ENCODE results near the gene CSF2RB.

CSF2RB gene

DNA sequence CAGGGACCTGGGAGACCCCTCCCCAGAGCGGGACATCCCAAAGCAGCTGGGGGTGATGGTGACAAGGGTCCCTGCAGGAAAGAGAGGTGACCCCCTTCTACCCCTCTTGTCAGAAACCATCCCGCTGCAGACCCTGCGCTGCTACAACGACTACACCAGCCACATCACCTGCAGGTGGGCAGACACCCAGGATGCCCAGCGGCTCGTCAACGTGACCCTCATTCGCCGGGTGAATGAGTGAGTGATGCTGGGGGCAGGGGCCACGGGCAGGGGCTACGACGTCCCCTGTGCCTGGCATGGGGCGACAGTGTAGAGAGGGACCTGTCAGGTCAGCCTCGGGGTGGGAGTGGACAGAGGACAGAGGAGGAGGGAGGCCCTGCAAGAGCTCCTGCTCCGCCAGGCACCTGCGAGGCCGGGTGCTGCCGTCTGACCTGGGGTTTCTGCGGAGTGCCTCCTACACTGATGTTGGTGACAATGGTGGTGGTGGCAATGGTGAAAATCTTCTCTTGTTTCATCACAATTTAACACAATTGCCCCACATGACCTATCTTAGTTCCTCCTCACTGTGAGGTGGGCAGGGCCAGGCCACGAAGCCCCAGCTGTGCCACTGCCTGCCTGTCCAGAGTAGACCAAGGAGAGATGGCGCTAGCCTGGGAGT lies 9.8 kb downstream of the CSF2RB start:
- no peak overlapping the region for H3K4me3 ChIP-seq (ENCODE audit: low read length)
- H3K4me1 ChIP-seq (ENCODE audit: control insufficient read depth, low read depth, low read length) = peaks cover 4% of the 10 kb centered on the region
- H3K27ac ChIP-seq (ENCODE audit: low read length) = no peak overlapping the region
- no peaks in the 10 kb centered on the region for H3K36me3 ChIP-seq (ENCODE audit: control insufficient read depth, low read depth, low read length)
- no peak overlapping the region for H3K9ac ChIP-seq (ENCODE audit: low read length)
- H3K9me3 ChIP-seq (ENCODE audit: control insufficient read depth, low read depth, low read length) = no peaks in the 10 kb centered on the region
- H3K27me3 ChIP-seq (ENCODE audit: control insufficient read depth, insufficient read depth, low read length) = no peaks in the 10 kb centered on the region

DNA sequence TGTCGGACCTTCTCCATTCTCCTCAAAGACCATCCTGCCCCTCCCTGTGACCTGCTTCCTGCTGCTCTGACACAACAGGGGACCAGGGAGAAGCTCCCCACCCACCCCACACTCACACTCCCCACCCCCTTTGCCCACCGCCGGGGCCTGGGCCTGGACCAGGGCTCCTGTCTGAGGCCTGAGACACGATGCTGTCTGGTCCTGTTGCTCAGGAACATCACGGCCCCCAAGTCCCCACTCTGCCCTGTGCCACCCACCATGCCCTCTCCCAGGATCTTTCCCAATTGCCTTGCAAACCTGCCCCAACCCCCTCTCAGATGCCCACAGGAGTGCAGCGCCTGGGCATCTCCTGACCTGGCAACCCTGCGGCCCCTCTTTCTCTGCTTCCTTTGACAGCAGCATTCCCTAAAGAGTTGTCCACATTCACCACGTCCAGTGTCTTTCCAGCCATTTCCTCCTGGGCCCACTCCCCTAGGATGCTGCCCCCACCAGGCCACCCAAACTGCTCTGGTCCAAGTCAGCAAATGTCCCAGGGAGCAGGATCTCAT lies 10.8 kb downstream of the CSF2RB start:
- Histone ChIP-seq H3K9ac (ENCODE audit: low read length) (no peak overlapping the region), H3K4me3 (ENCODE audit: low read length) (no peak overlapping the region), H3K36me3 (ENCODE audit: control insufficient read depth, low read depth, low read length) (no peaks in the 10 kb centered on the region), H3K9me3 (ENCODE audit: control insufficient read depth, low read depth, low read length) (no peaks in the 10 kb centered on the region), H3K27me3 (ENCODE audit: control insufficient read depth, insufficient read depth, low read length) (no peaks in the 10 kb centered on the region), H3K27ac (ENCODE audit: low read length) (no peak overlapping the region), H3K4me1 (ENCODE audit: control insufficient read depth, low read depth, low read length) (peaks cover 4% of the 10 kb centered on the region)

DNA sequence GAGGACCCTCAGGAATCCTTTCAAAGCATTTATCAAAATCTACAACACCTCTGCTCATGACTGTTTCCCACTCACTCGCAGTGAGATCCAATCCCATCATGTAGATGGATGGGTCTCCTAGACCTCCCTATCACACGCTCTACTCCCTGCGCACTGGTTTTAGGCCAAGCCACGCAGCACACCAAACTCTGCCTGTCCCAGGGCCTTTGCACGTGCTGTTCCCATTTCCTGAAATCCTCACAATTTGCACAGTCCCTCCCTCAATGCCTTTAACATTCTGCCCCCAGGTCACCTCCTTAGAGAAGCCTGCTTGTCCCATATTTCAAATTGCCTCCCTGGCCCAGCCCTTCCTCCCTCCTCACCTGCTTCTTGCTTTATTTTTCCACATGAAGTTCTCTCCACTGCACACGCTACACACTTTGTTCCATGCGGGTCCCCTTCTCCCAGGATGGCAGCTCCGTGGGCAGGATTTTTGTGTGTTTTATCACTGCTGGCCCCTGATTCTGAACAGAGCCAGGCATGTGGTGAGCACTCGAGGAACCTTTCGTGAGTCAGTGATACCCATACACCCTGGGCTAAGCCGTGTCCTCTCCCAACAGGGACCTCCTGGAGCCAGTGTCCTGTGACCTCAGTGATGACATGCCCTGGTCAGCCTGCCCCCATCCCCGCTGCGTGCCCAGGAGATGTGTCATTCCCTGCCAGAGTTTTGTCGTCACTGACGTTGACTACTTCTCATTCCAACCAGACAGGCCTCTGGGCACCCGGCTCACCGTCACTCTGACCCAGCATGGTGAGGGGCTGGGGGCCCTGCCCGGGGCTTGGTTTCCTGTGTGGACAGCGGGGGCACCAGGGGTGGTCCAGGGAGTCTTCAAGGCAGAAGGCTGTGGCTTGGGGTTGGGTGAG lies 12.2 kb downstream of the CSF2RB start:
- Histone ChIP-seq H3K27me3 (ENCODE audit: control insufficient read depth, insufficient read depth, low read length) (no peaks in the 10 kb centered on the region), H3K9ac (ENCODE audit: low read length) (no peak overlapping the region), H3K27ac (ENCODE audit: low read length) (no peak overlapping the region), H3K36me3 (ENCODE audit: control insufficient read depth, low read depth, low read length) (no peaks in the 10 kb centered on the region), H3K4me3 (ENCODE audit: low read length) (no peak overlapping the region), H3K4me1 (ENCODE audit: control insufficient read depth, low read depth, low read length) (peaks cover 4% of the 10 kb centered on the region), H3K9me3 (ENCODE audit: control insufficient read depth, low read depth, low read length) (no peaks in the 10 kb centered on the region)

DNA sequence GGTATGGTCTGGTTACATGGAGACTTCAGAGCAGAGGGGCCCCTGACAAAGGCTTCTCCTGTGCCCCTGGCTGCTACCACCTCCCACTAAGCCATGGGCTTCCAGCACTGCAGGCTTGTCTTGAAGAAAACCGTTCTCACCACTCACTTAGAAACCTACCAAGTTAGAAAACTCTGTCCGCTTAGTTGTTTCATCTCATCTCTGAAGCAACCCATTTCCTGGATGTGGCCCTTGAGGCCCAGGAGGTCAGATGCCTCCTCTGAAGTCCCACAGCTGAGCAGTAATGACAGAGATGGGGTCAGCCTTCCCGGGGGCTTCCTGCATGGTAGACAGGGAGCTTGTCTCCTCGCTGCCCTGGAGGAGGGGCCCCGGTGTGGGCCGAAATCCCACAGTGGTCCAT lies 12.9 kb downstream of the CSF2RB start:
- H3K27ac ChIP-seq (ENCODE audit: low read length) = no peak overlapping the region
- no peak overlapping the region for H3K9ac ChIP-seq (ENCODE audit: low read length)

DNA sequence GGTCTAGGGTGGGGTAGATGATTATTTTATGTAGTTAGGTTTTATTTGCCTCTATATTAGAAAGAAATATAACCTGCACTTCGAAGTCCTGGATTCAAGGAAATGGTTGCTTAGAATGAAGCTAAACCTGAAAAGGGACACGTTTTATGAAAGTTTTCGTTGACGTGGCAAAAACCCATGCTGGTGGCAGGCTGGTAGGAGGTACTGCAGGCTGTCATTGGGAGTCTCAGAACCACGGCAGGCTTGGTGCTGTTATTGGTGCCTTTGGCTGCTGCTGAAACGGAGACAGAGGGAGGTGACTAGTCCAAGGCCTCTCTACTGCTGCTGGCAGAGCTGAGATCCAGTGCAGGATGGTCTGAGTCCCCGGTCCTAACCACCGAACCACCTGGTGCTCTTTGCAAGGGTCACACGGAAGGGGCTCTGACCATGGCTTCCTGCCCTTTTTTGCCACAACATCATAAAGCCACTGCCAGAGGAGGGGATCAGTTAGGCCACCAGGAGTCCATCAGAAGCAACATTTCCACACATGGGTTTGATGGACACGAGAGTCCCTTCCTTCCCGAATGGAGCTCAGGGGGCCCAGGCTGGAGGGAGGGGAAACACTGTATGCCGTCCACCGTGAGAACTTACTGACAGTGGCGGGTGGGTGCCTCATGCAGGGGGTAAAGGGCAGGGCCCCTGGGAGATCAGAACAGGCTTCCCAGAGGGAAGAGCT lies 13.4 kb downstream of the CSF2RB start:
- Histone ChIP-seq H3K9ac (ENCODE audit: low read length) (no peak overlapping the region), H3K36me3 (ENCODE audit: control insufficient read depth, low read depth, low read length) (no peaks in the 10 kb centered on the region), H3K27me3 (ENCODE audit: control insufficient read depth, insufficient read depth, low read length) (no peaks in the 10 kb centered on the region), H3K4me1 (ENCODE audit: control insufficient read depth, low read depth, low read length) (peaks cover 4% of the 10 kb centered on the region), H3K27ac (ENCODE audit: low read length) (no peak overlapping the region), H3K4me3 (ENCODE audit: low read length) (no peak overlapping the region), H3K9me3 (ENCODE audit: control insufficient read depth, low read depth, low read length) (no peaks in the 10 kb centered on the region)

More for the DNA sequence above, 12.9 kb downstream of the CSF2RB start:
- Histone ChIP-seq H3K4me3 (ENCODE audit: low read length) (no peak overlapping the region), H3K9me3 (ENCODE audit: control insufficient read depth, low read depth, low read length) (no peaks in the 10 kb centered on the region), H3K36me3 (ENCODE audit: control insufficient read depth, low read depth, low read length) (no peaks in the 10 kb centered on the region), H3K27me3 (ENCODE audit: control insufficient read depth, insufficient read depth, low read length) (no peaks in the 10 kb centered on the region), H3K4me1 (ENCODE audit: control insufficient read depth, low read depth, low read length) (peaks cover 4% of the 10 kb centered on the region)

DNA sequence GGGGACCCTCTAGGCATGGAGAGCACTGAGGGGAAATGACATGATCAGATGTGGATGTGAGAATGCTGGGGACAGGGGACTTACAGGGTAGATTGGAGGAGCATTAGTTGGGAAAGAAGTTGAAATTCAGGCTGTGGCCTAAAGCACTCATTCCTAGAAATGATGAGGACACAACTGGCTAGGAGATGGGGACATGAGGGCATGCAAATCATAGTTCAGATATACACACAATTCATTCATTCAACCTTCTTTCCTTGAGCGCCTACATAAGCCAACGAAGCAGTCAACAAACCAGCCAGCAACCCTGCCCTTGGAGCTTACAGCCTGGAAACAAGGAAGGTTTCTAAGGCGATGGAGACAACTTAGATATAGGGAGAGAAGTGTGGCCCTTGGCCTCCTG lies 14.2 kb downstream of the CSF2RB start:
- H3K27me3 ChIP-seq (ENCODE audit: control insufficient read depth, insufficient read depth, low read length) = no peaks in the 10 kb centered on the region
- H3K4me3 ChIP-seq (ENCODE audit: low read length) = no peak overlapping the region
- no peaks in the 10 kb centered on the region for H3K36me3 ChIP-seq (ENCODE audit: control insufficient read depth, low read depth, low read length)
- H3K27ac ChIP-seq (ENCODE audit: low read length) = no peak overlapping the region
- H3K9me3 ChIP-seq (ENCODE audit: control insufficient read depth, low read depth, low read length) = no peaks in the 10 kb centered on the region
- H3K9ac ChIP-seq (ENCODE audit: low read length) = no peak overlapping the region
- no peaks in the 10 kb centered on the region for H3K4me1 ChIP-seq (ENCODE audit: control insufficient read depth, low read depth, low read length)

DNA sequence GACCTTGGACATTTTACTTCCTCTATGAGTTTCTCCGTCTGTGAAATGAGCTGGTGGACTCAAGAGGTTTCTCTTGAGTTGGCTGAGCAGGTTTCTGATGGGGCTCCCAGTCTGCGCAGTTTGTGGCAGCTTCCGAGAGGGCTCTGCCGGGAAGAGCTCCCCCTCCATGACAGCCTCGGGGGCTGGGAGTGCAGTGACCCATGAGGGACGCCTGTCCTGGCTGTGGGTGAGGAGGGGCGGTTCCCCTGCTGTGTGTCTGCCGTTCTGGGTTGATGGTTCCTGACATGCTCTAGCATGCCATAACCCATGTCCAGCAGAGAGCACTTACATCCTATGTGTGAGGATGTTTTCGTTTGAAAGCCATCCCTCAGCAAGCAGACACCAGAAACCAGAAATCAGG lies 14.8 kb downstream of the CSF2RB start:
- Histone ChIP-seq H3K9me3 (ENCODE audit: control insufficient read depth, low read depth, low read length) (no peaks in the 10 kb centered on the region), H3K4me1 (ENCODE audit: control insufficient read depth, low read depth, low read length) (no peaks in the 10 kb centered on the region), H3K4me3 (ENCODE audit: low read length) (no peak overlapping the region), H3K9ac (ENCODE audit: low read length) (no peak overlapping the region), H3K27ac (ENCODE audit: low read length) (no peak overlapping the region), H3K36me3 (ENCODE audit: control insufficient read depth, low read depth, low read length) (no peaks in the 10 kb centered on the region), H3K27me3 (ENCODE audit: control insufficient read depth, insufficient read depth, low read length) (no peaks in the 10 kb centered on the region)

DNA sequence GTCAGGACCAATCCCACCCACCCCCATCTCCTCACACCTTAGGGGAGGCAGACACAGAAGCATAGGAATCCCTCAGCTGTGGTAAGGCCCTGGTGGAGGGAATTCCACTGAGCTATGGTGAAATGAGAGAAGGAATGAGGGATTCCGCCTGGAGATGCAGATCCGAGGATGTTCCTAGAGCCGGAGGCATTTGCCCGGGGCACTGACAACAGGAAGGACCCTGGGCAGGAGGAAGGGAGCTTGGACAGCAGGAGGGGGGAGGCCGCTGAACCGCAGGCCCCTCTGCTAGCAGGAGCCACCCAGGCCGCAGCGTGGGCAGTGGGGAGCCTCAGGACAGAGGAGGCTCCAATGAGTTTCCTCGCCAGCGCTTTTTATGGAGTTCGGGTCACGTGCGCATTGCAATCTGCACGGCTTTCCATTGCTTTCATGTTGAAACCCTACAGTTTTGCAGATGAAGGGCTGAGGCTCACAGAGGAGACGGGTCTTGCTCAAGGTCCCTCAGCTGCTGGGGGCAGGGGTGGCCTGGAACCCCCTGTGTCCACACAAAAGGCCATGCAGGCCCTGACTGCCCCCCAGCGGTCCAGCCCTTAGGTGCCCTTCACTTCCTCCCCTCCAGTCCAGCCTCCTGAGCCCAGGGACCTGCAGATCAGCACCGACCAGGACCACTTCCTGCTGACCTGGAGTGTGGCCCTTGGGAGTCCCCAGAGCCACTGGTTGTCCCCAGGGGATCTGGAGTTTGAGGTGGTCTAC lies 15.5 kb downstream of the CSF2RB start:
- no peak overlapping the region for H3K27ac ChIP-seq (ENCODE audit: low read length)
- no peaks in the 10 kb centered on the region for H3K9me3 ChIP-seq (ENCODE audit: control insufficient read depth, low read depth, low read length)
- H3K9ac ChIP-seq (ENCODE audit: low read length) = no peak overlapping the region
- H3K36me3 ChIP-seq (ENCODE audit: control insufficient read depth, low read depth, low read length) = no peaks in the 10 kb centered on the region
- H3K4me3 ChIP-seq (ENCODE audit: low read length) = no peak overlapping the region
- H3K4me1 ChIP-seq (ENCODE audit: control insufficient read depth, low read depth, low read length) = no peaks in the 10 kb centered on the region
- H3K27me3 ChIP-seq (ENCODE audit: control insufficient read depth, insufficient read depth, low read length) = no peaks in the 10 kb centered on the region

DNA sequence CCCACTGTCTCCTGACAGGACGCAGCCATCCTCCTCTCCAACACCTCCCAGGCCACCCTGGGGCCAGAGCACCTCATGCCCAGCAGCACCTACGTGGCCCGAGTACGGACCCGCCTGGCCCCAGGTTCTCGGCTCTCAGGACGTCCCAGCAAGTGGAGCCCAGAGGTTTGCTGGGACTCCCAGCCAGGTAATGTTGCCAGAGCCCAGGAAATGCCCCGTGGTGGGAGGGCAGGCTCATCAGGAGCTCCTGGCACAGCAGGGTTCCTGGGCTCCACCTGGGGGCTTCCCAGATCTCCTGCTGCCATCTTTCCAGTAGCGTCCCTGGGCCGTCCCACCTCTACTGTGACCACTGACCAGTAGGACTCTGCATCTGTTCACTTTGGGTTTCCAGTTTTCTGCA lies 16.2 kb downstream of the CSF2RB start:
- Histone ChIP-seq H3K36me3 (ENCODE audit: control insufficient read depth, low read depth, low read length) (no peaks in the 10 kb centered on the region), H3K4me1 (ENCODE audit: control insufficient read depth, low read depth, low read length) (no peaks in the 10 kb centered on the region), H3K9me3 (ENCODE audit: control insufficient read depth, low read depth, low read length) (no peaks in the 10 kb centered on the region), H3K9ac (ENCODE audit: low read length) (no peak overlapping the region), H3K27me3 (ENCODE audit: control insufficient read depth, insufficient read depth, low read length) (no peaks in the 10 kb centered on the region), H3K27ac (ENCODE audit: low read length) (no peak overlapping the region), H3K4me3 (ENCODE audit: low read length) (no peak overlapping the region)

DNA sequence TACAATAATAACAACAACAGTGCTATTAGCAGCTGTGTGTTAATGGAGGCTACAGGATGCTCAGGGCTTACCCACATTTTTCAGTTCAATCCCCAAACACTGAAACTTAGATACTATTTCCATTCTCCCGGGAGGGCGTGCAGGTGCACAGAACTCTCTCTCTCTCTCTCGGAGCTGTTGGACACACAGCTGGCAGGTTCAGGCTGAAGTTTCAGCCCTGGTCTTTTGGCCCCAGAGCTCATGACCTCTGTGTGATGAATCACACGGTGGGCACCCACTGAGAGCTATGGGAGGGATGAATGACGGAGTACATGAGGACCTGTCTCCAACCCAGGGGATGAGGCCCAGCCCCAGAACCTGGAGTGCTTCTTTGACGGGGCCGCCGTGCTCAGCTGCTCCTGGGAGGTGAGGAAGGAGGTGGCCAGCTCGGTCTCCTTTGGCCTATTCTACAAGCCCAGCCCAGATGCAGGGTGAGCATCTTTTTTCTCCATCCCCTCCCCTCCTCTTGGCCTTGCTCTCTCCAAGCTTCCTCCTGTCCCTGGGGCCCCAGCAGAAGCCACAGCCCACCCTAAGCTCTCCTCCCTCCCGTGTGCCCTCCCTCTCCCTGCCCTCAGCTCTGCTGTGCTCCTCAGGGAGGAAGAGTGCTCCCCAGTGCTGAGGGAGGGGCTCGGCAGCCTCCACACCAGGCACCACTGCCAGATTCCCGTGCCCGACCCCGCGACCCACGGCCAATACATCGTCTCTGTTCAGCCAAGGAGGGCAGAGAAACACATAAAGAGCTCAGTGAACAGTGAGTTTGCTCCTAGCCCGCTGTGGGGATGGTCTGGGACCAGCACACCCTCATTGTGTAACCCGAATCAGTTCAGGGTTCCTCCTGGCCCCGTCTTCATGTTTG lies 16.9 kb downstream of the CSF2RB start:
- H3K9ac ChIP-seq (ENCODE audit: low read length) = no peak overlapping the region
- H3K4me1 ChIP-seq (ENCODE audit: control insufficient read depth, low read depth, low read length) = no peaks in the 10 kb centered on the region

More for the DNA sequence above, 16.9 kb downstream of the CSF2RB start:
- no peak overlapping the region for H3K4me3 ChIP-seq (ENCODE audit: low read length)
- H3K9me3 ChIP-seq (ENCODE audit: control insufficient read depth, low read depth, low read length) = no peaks in the 10 kb centered on the region
- H3K27me3 ChIP-seq (ENCODE audit: control insufficient read depth, insufficient read depth, low read length) = no peaks in the 10 kb centered on the region
- H3K27ac ChIP-seq (ENCODE audit: low read length) = no peak overlapping the region
- H3K36me3 ChIP-seq (ENCODE audit: control insufficient read depth, low read depth, low read length) = no peaks in the 10 kb centered on the region

Measured in iPS-18a (cell line).